ENCODE results near the gene FAM83D. TPM values are rescaled to one million over a fixed set of nuclear protein-coding genes. Genes with fewer than 3 reads are reported as not detected.

FAM83D gene
- 14.4 and 21.8 TPM in 2 replicates for total RNA-seq (2014; rRNA removed; shearing (Covaris generic); ENCODE audit: low replicate concordance)

GRCh38 chr20:38926142-38926933, at the start of gene FAM83D:
TSS of gene FAM83D (plus strand) at chr20:38926417. CDS start at chr20:38926443, 26 bp downstream.
- Histone ChIP-seq H3K27ac (ENCODE audit: low read length) (peak within 1 kb of the TSS; percentile 49), H3K9me3 (ENCODE audit: low read length) (no peaks in the 10 kb centered on the region), H4K20me1 (ENCODE audit: insufficient read depth, low read depth, low read length) (peaks cover 4% of the 10 kb centered on the region; the same call in 1 of the 2 replicates), H3K36me3 (ENCODE audit: insufficient read depth, low read length) (peaks cover 9% of the 10 kb centered on the region; the same call in 1 of the 2 replicates), H3K79me2 (ENCODE audit: low read length) (peaks cover 51% of the 10 kb centered on the region), H3K4me2 (ENCODE audit: low read depth, low read length, poor library complexity, severe bottlenecking) (peak within 1 kb of the TSS; percentile 73), H3K27me3 (ENCODE audit: low read length) (no peaks in the 10 kb centered on the region), H2AFZ (ENCODE audit: low read length) (no peak within 1 kb of the TSS; the same call in 1 of the 2 replicates), H3K4me1 (ENCODE audit: low read length) (peaks cover 28% of the 10 kb centered on the region), H3K9ac (ENCODE audit: low read length) (peak within 1 kb of the TSS; percentile 94), H3K9me2 (replicated peaks; ENCODE audit: insufficient read depth, low read length) (no peaks in the 10 kb centered on the region), H3K4me3 (ENCODE audit: low read length) (peak within 1 kb of the TSS; percentile 71)
- peak; percentile 100 for DNase-seq

DNA sequence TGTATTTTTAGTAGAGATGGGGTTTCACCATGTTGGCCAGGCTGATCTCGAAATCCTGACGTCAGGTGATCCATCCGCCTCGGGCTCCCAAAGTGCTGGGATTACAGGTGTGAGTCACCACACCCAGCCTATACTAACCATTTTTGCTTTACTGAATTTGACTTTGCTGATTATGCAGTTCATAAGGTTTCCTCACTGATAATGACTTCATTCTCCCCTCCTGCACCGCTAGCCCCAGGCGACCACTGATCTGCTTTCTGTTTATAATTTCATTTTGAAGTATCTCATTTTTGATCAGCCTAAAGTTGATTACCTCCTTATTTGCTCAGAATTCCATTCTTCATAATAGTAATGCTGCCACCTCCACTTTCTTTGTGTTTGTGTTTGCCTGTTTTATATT, 48.7 kb upstream of the FAM83D start:
- H3K36me3 ChIP-seq (ENCODE audit: insufficient read depth, low read length), result no peaks in the 10 kb centered on the region
- DNase-seq, result no peak
- no peak overlapping the region for H3K4me2 ChIP-seq (ENCODE audit: low read depth, low read length, poor library complexity, severe bottlenecking)
- H3K27ac ChIP-seq (ENCODE audit: low read length), result no peak overlapping the region
- H3K9me2 ChIP-seq (replicated peaks; ENCODE audit: insufficient read depth, low read length), result no peaks in the 10 kb centered on the region
- H3K4me1 ChIP-seq (ENCODE audit: low read length), result peaks cover 22% of the 10 kb centered on the region
- H2AFZ ChIP-seq (ENCODE audit: low read length), result no peak overlapping the region
- no peaks in the 10 kb centered on the region for H3K27me3 ChIP-seq (ENCODE audit: low read length)
- no peak overlapping the region for H3K9ac ChIP-seq (ENCODE audit: low read length)
- no peaks in the 10 kb centered on the region for H3K79me2 ChIP-seq (ENCODE audit: low read length)
- no peaks in the 10 kb centered on the region for H3K9me3 ChIP-seq (ENCODE audit: low read length)
- H4K20me1 ChIP-seq (ENCODE audit: insufficient read depth, low read depth, low read length), result no peaks in the 10 kb centered on the region
- H3K4me3 ChIP-seq (ENCODE audit: low read length), result no peak overlapping the region

DNA sequence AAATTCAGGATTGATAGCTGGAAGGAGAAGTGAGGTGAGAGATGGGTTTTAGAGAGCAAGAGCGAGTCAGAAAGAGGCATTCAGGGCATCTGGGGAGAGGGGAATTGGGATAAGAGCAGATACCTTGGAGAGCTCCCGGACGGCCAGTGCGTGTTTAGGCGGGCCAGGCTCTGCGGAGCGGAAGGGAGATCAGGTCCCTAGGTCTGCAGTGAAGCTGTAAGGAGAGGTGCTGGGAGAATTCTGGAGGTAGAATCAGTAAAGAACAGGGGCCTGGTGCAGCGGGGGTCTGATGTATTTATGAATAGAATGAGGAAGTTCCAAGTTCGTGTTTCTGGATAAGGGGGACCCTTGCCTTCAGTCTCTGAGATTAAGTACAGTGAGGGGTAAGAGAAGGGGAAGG, 47.4 kb upstream of the FAM83D start:
- Histone ChIP-seq H3K9ac (ENCODE audit: low read length) (no peak overlapping the region), H3K27me3 (ENCODE audit: low read length) (no peaks in the 10 kb centered on the region), H3K4me3 (ENCODE audit: low read length) (no peak overlapping the region), H3K27ac (ENCODE audit: low read length) (no peak overlapping the region), H3K79me2 (ENCODE audit: low read length) (no peaks in the 10 kb centered on the region), H3K4me1 (ENCODE audit: low read length) (peaks cover 22% of the 10 kb centered on the region), H3K9me2 (replicated peaks; ENCODE audit: insufficient read depth, low read length) (no peaks in the 10 kb centered on the region), H3K4me2 (ENCODE audit: low read depth, low read length, poor library complexity, severe bottlenecking) (no peak overlapping the region), H4K20me1 (ENCODE audit: insufficient read depth, low read depth, low read length) (no peaks in the 10 kb centered on the region), H3K9me3 (ENCODE audit: low read length) (no peaks in the 10 kb centered on the region), H2AFZ (ENCODE audit: low read length) (no peak overlapping the region), H3K36me3 (ENCODE audit: insufficient read depth, low read length) (no peaks in the 10 kb centered on the region)
- no peak for DNase-seq

DNA sequence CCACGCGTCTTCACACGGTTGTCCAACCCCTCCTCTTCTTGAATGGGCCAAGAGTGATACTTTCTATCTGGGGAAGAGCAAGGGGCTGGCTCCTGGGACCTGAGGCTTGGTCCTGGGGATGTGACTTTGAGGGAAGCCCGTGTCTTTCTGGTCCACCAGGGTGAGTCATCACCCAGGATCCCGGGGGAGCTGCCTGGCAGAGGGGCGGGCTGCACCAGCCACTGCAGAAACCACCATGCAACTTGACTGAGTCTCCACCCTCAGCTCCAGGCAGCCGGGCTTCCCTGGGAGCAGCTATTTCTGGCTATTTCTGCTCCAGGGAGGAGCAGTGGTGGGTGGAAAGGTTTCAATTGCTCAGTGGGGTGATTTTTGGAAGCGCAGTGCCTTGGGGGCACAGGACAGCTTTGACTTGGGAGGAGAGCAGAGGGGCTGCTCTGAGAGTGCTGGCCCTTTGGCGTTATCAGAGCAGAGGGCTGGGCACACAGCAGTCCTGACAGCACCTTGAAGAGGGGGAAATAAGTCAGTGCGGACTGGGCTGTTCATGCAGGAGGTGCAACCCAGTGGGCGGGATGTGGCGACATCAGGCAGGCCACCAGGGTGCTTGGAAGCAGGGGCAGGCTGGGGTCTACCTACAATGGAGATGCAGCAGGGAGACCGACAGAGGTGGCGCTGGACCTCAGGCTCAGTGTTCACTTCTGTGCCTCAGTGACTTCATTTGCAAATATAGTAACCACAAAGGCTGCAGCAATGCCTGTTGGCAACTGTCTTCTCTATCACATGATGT, 45.1 kb upstream of the FAM83D start:
- Histone ChIP-seq H3K9me3 (ENCODE audit: low read length) (no peaks in the 10 kb centered on the region), H2AFZ (ENCODE audit: low read length) (no peak overlapping the region), H3K9me2 (replicated peaks; ENCODE audit: insufficient read depth, low read length) (no peaks in the 10 kb centered on the region), H3K4me3 (ENCODE audit: low read length) (no peak overlapping the region), H3K36me3 (ENCODE audit: insufficient read depth, low read length) (no peaks in the 10 kb centered on the region), H3K27me3 (ENCODE audit: low read length) (no peaks in the 10 kb centered on the region), H3K4me1 (ENCODE audit: low read length) (peaks cover 19% of the 10 kb centered on the region), H3K4me2 (ENCODE audit: low read depth, low read length, poor library complexity, severe bottlenecking) (no peak overlapping the region), H3K9ac (ENCODE audit: low read length) (no peak overlapping the region), H4K20me1 (ENCODE audit: insufficient read depth, low read depth, low read length) (no peaks in the 10 kb centered on the region), H3K79me2 (ENCODE audit: low read length) (no peaks in the 10 kb centered on the region), H3K27ac (ENCODE audit: low read length) (no peak overlapping the region)
- no peak for DNase-seq

GRCh38 chr20:38881806-38882440, 44.3 kb upstream of the FAM83D start:
- Histone ChIP-seq H3K4me2 (ENCODE audit: low read depth, low read length, poor library complexity, severe bottlenecking) (no peak overlapping the region), H3K9me2 (replicated peaks; ENCODE audit: insufficient read depth, low read length) (no peaks in the 10 kb centered on the region), H3K79me2 (ENCODE audit: low read length) (no peaks in the 10 kb centered on the region), H3K27ac (ENCODE audit: low read length) (no peak overlapping the region), H3K9ac (ENCODE audit: low read length) (no peak overlapping the region), H3K4me3 (ENCODE audit: low read length) (no peak overlapping the region), H4K20me1 (ENCODE audit: insufficient read depth, low read depth, low read length) (no peaks in the 10 kb centered on the region), H2AFZ (ENCODE audit: low read length) (no peak overlapping the region), H3K27me3 (ENCODE audit: low read length) (no peaks in the 10 kb centered on the region), H3K36me3 (ENCODE audit: insufficient read depth, low read length) (no peaks in the 10 kb centered on the region), H3K9me3 (ENCODE audit: low read length) (no peaks in the 10 kb centered on the region), H3K4me1 (ENCODE audit: low read length) (peaks cover 19% of the 10 kb centered on the region)
- DNase-seq, result no peak

DNA sequence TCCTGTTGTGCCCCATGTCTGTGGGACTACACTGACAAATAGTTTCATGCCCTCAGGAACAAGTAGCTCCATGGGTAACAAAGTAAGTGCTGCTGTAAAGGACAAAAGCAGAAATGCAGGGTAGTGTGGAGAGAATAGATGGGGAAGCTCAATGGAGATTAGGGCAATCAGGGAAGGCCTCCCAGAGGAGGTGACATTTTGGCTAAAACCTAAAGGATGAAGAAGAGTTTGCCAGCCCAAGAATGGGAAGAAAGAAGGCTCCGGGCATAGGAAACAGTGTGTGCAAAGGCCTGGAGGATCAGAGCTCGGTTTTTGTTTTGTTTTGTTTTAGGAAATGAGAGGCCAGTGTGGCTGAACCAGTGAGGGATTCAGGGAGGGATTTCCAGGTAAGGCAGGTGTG, 43.6 kb upstream of the FAM83D start:
- H3K9me3 ChIP-seq (ENCODE audit: low read length), result no peaks in the 10 kb centered on the region
- H3K9ac ChIP-seq (ENCODE audit: low read length), result no peak overlapping the region
- H3K9me2 ChIP-seq (replicated peaks; ENCODE audit: insufficient read depth, low read length), result no peaks in the 10 kb centered on the region
- no peak overlapping the region for H3K27ac ChIP-seq (ENCODE audit: low read length)
- no peaks in the 10 kb centered on the region for H3K27me3 ChIP-seq (ENCODE audit: low read length)
- peaks cover 19% of the 10 kb centered on the region for H3K4me1 ChIP-seq (ENCODE audit: low read length)
- no peak overlapping the region for H3K4me3 ChIP-seq (ENCODE audit: low read length)
- no peaks in the 10 kb centered on the region for H3K36me3 ChIP-seq (ENCODE audit: insufficient read depth, low read length)
- no peaks in the 10 kb centered on the region for H4K20me1 ChIP-seq (ENCODE audit: insufficient read depth, low read depth, low read length)
- H3K79me2 ChIP-seq (ENCODE audit: low read length), result no peaks in the 10 kb centered on the region
- no peak for DNase-seq
- no peak overlapping the region for H3K4me2 ChIP-seq (ENCODE audit: low read depth, low read length, poor library complexity, severe bottlenecking)
- no peak overlapping the region for H2AFZ ChIP-seq (ENCODE audit: low read length)

DNA sequence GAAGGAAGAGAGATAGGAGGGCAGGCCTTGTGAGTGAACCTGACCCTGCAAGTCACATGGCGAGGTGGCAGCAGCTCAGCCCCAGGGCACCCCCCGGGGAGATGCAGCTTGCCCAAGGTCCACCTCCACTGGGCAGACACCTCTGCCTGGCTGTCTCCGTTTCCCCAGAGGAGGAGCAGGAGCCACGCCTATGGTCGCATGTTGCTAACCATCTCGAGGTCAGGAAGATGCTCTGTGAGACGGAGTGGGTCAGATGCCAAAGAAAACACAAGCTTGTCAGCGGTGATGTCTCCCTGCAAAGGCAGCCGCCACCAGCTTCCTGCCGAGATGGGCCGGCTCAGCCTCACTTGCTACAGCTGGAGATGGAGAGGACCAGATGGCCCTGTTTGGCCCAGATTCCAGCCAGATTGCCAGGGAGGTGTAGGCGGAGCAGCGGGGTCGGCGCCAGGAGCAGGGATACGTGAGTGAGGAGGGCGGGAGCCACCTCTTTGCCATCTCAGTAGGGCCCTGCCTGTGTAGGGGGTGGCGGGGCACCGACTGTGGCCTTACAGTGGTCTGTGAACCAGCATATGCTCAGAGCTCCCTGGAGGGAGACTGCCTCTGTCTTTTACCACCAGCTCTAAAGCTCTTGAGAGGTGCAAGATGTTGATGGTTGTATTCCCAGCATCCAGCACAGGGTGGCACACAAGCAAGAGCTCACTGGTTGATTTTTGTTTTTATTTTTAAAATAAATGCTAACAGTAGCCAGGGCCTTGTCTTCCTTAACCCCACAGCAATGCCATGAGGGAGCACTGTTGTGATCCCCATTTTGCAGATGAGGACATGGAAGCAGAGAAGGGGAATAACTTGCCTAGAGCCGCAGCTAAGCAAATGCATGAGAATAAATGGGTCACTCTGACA, 42.9 kb upstream of the FAM83D start:
- H3K27ac ChIP-seq (ENCODE audit: low read length), result no peak overlapping the region
- no peak overlapping the region for H3K4me3 ChIP-seq (ENCODE audit: low read length)
- H3K4me2 ChIP-seq (ENCODE audit: low read depth, low read length, poor library complexity, severe bottlenecking), result no peak overlapping the region
- H2AFZ ChIP-seq (ENCODE audit: low read length), result no peak overlapping the region
- H3K36me3 ChIP-seq (ENCODE audit: insufficient read depth, low read length), result no peaks in the 10 kb centered on the region
- H3K9me3 ChIP-seq (ENCODE audit: low read length), result no peaks in the 10 kb centered on the region
- no peak for DNase-seq
- no peak overlapping the region for H3K9ac ChIP-seq (ENCODE audit: low read length)
- no peaks in the 10 kb centered on the region for H4K20me1 ChIP-seq (ENCODE audit: insufficient read depth, low read depth, low read length)
- H3K4me1 ChIP-seq (ENCODE audit: low read length), result peaks cover 19% of the 10 kb centered on the region
- no peaks in the 10 kb centered on the region for H3K9me2 ChIP-seq (replicated peaks; ENCODE audit: insufficient read depth, low read length)
- H3K79me2 ChIP-seq (ENCODE audit: low read length), result no peaks in the 10 kb centered on the region
- no peaks in the 10 kb centered on the region for H3K27me3 ChIP-seq (ENCODE audit: low read length)

All from Karpas-422 (cell line).